Adipose tissue (tissue), 3 donors: ENCODE data around the gene CFL2. TPM values are rescaled to one million over a fixed set of nuclear protein-coding genes. Genes with fewer than 3 reads are reported as not detected.
"Not testable (repeated sequence)": the region's sequence is repeated elsewhere in the genome, so short reads cannot be mapped to it uniquely, and the experiment has no call there.

Experiments used
- H3K27ac ChIP-seq: one replicate; pipeline ENCODE4 v1.5.1; 2013; ENCODE audit warnings: low read depth, low read length
- WGBS, 3 donors: extraction: QIAGEN DNeasy Blood & Tissue Kit; methylation state at CpG; one replicate each; pipeline ENCODE4 v1.1.7; 2013; 5-methylcytosine and 5-hydroxymethylcytosine counted together
- polyA plus RNA-seq, 3 donors: library from polyadenylated mRNA; stranded (reverse); fragments of 200-250 nt; gene quantifications; one replicate each; pipeline ENCODE4 v1.2.3, GENCODE V29; 2013
- donor health status: healthy with polysubstance abuse.
- donor health status: Bipolar disorder and iron deficiency.
- donor health status: healthy.

The CFL2 gene
- polyA plus RNA-seq, 3 donors, result 6.9 to 68.4 (median 63.7) TPM

- 1 to 2% (median 1%) methylated on average over 31 to 33 of the region's 33 CpGs for WGBS, 3 donors
- peak overlapping the region; percentile 96 for H3K27ac ChIP-seq
Observed at GRCh38 chr14:34713681-34714319, 593 bp downstream of the CFL2 start.

GRCh38 chr14:34713122-34713680 is 1.2 kb downstream of the CFL2 start:
- whole genome bisulfite sequencing, 3 donors, result 63 to 68% (median 65%) methylated on average over 6 of the region's 6 CpGs
- no peak overlapping the region for H3K27ac ChIP-seq

GRCh38 chr14:34711796-34712712 is 2.3 kb downstream of the CFL2 start:
- WGBS, 3 donors, result 69 to 84% (median 74%) methylated on average over 4 of the region's 4 CpGs
- no peak overlapping the region for H3K27ac ChIP-seq

GRCh38 chr14:34711169-34711568 is 3.2 kb downstream of the CFL2 start:
- 49 to 66% (median 65%) methylated on average over 3 of the region's 3 CpGs for WGBS, 3 donors
- no peak overlapping the region for H3K27ac ChIP-seq

GRCh38 chr14:34710744-34711143 is 3.6 kb downstream of the CFL2 start:
- WGBS, 3 donors, result 32 to 66% (median 47%) methylated on average over 2 of the region's 2 CpGs
- H3K27ac ChIP-seq, result no peak overlapping the region

- WGBS, 3 donors, result 26 to 72% (median 58%) methylated on average over 1 of the region's 1 CpG
- no peak overlapping the region for H3K27ac ChIP-seq
Observed at GRCh38 chr14:34710006-34710405, 4.4 kb downstream of the CFL2 start.

GRCh38 chr14:34707722-34708121 is 6.7 kb downstream of the CFL2 start:
- H3K27ac ChIP-seq, result no peak overlapping the region
- 91 to 96% (median 94%) methylated on average over 3 of the region's 3 CpGs for WGBS, 3 donors

- no peak overlapping the region for H3K27ac ChIP-seq
- WGBS, 3 donors, result 90 to 100% (median 95%) methylated on average over 3 of the region's 3 CpGs
Observed at GRCh38 chr14:34701808-34702207, 12.6 kb downstream of the CFL2 start.

GRCh38 chr14:34700622-34701130 is 13.7 kb downstream of the CFL2 start:
- no peak overlapping the region for H3K27ac ChIP-seq
- WGBS, 3 donors, result 97 to 100% (median 100%) methylated on average over 1 of the region's 1 CpG

GRCh38 chr14:34699873-34700621 is 14.3 kb downstream of the CFL2 start:
- H3K27ac ChIP-seq, result no peak overlapping the region
- WGBS, 3 donors, result 46 to 56% (median 49%) methylated on average over 4 of the region's 4 CpGs

GRCh38 chr14:34694216-34694615 is 20.2 kb downstream of the CFL2 start:
- H3K27ac ChIP-seq, result not testable (repeated sequence)
- 92 to 93% (median 93%) methylated on average over 16 of the region's 16 CpGs for WGBS, 3 donors

GRCh38 chr14:34693228-34693939 is 21.0 kb downstream of the CFL2 start:
- 42 to 52% (median 52%) methylated on average over 18 of the region's 18 CpGs for WGBS, 3 donors
- H3K27ac ChIP-seq, result no peak overlapping the region

GRCh38 chr14:34692898-34693227 is 21.5 kb downstream of the CFL2 start:
- WGBS, 3 donors, result 58 to 74% (median 72%) methylated on average over 2 of the region's 2 CpGs
- H3K27ac ChIP-seq, result no peak overlapping the region

- no peak overlapping the region for H3K27ac ChIP-seq
- 62 to 82% (median 63%) methylated on average over 4 of the region's 4 CpGs for WGBS, 3 donors
Observed at GRCh38 chr14:34692348-34692747, 22.0 kb downstream of the CFL2 start.

GRCh38 chr14:34691206-34691605 is 23.2 kb downstream of the CFL2 start:
- WGBS, 3 donors, result 42 to 91% (median 87%) methylated on average over 4 of the region's 4 CpGs
- H3K27ac ChIP-seq, result no peak overlapping the region

- H3K27ac ChIP-seq, result no peak overlapping the region
- WGBS, 3 donors, result 68 to 84% (median 81%) methylated on average over 3 of the region's 3 CpGs
Observed at GRCh38 chr14:34688470-34689206, 25.8 kb downstream of the CFL2 start.

- WGBS, 3 donors, result 67 to 76% (median 68%) methylated on average over 7 of the region's 7 CpGs
- no peak overlapping the region for H3K27ac ChIP-seq
Observed at GRCh38 chr14:34685819-34686428, 28.5 kb downstream of the CFL2 start.
